Upper lobe of left lung (tissue), 4 donors: ENCODE data around the gene MYBBP1A.

Experiments used
- EP300 ChIP-seq, 4 donors: sonication (generic); formaldehyde crosslinking; IDR thresholded peaks; one replicate each; pipeline ENCODE4 v1.5.1; 2017; ENCODE audit warnings: antibody characterized with exemption in 4 of 4, control low read depth in 2 of 4
- POLR2A ChIP-seq, 4 donors: fragments of 450-650 bp; IDR thresholded peaks; one replicate each; pipeline ENCODE4 v1.5.1; 2016 to 2017; ENCODE audit warnings: antibody characterized with exemption in 4 of 4, mild to moderate bottlenecking in 2 of 4
- POLR2AphosphoS5 ChIP-seq, 2 donors: sonication (generic); formaldehyde crosslinking; IDR thresholded peaks; one replicate each; pipeline ENCODE4 v1.5.1; 2017; ENCODE audit warnings: antibody characterized with exemption in 2 of 2
- TF ChIP-seq, protein P1 (sequence below), 6 experiments: fragments of 450-650 bp in 4 of 6; fragments of 200-600 bp in 2 of 6; sonication (generic) in 2 of 6; IDR thresholded peaks; one replicate each; pipeline ENCODE4 v1.5.1; 2016 to 2019; ENCODE audit warnings: antibody characterized with exemption in 6 of 6

DNA sequence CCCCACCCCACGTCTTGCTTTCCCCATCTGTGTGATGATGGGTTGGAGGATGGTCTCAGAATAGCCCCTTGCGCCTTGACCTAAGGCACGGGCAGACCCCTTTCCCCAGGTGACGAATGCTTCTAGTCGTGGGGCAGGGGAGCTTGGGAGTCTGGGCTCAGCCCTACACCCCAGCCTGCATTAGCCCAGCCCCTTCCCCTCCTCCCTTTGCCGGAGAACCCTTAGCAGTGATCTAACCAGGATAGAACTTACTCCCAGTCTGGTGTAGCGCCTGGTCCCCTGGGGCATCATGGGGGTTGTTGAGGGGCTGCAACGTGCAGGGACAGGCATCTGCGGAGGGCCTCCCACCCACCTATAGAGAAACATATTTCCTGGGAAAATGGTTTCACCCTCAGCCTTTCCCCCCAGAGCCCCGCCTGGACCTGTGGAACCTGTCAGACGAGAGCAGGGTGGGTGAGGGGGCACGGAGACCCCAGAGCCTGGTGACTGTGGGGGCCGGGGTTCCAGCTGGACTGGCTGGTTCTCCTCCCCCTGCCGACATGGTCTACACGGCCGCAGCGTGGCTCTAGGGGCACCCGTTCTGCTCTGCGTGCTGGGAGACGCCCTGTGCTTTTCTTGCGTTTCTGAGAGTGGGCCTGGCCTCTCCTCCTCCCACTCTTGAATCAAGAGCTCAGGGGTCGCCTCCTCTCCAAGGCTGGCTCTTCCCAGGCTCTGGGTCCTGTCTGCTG, 33.9 kb upstream of the MYBBP1A start:
- TF ChIP-seq, protein P1, sequence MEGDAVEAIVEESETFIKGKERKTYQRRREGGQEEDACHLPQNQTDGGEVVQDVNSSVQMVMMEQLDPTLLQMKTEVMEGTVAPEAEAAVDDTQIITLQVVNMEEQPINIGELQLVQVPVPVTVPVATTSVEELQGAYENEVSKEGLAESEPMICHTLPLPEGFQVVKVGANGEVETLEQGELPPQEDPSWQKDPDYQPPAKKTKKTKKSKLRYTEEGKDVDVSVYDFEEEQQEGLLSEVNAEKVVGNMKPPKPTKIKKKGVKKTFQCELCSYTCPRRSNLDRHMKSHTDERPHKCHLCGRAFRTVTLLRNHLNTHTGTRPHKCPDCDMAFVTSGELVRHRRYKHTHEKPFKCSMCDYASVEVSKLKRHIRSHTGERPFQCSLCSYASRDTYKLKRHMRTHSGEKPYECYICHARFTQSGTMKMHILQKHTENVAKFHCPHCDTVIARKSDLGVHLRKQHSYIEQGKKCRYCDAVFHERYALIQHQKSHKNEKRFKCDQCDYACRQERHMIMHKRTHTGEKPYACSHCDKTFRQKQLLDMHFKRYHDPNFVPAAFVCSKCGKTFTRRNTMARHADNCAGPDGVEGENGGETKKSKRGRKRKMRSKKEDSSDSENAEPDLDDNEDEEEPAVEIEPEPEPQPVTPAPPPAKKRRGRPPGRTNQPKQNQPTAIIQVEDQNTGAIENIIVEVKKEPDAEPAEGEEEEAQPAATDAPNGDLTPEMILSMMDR (IDR thresholded peaks at IDR 0.05) = no peak
- TF ChIP-seq POLR2A (IDR thresholded peaks at IDR 0.05) (no peak), POLR2AphosphoS5 (IDR thresholded peaks at IDR 0.05) (no peak), EP300 (IDR thresholded peaks at IDR 0.05) (no peak)
